EL (cell line): Measurements from ENCODE around the gene TTN.

ENCODE experiments used
- DNase-seq: peaks from one replicate; pipeline ENCODE4 v3.0.0-alpha.2; 2016

Gene TTN

GRCh38 chr2:178635897-178636296 is 171.3 kb downstream of the TTN start:
- DNase-seq, result no peak

DNA sequence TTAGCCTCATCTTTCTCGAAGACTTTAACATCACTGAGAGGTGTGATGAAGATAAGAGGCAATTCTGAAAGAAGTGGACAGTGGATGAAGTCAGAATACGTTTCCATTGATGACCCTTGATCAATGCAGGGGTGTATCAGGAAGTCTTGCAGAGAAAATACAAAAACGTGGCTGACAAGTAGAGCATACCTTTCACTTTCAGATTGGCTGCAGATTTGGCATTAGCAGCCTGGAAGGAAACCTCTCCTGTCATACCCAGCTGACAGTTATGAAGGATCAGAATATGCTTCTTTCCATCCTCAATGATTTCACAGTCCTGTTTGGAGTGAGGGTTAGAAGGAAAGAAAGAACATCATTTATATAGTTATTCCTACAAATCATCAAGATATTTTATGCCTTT is 174.5 kb downstream of the TTN start:
- no peak for DNase-seq

DNA sequence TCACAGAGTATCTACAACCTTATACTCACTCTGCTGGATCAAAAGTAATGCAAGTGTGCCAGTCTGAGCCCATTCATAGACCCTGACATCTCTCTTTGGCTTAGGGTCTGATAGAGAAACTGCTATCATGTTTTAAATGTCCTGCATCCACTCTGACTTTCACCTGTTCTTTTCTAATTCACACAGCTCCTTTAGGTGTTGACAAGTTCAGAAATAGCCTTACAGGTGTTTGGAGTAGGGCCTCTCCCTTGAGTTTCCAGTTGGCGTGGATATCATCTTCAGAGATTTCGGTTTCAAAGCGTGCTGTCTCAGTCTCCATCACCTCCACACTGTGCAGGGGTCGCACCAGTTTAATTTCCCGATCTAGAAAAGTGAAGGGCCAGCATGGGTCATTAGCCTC is 176.6 kb downstream of the TTN start:
- DNase-seq, result no peak

GRCh38 chr2:178629463-178629862 is 177.8 kb downstream of the TTN start:
- DNase-seq, result no peak

GRCh38 chr2:178628605-178629004 is 178.6 kb downstream of the TTN start:
- DNase-seq, result no peak

DNA sequence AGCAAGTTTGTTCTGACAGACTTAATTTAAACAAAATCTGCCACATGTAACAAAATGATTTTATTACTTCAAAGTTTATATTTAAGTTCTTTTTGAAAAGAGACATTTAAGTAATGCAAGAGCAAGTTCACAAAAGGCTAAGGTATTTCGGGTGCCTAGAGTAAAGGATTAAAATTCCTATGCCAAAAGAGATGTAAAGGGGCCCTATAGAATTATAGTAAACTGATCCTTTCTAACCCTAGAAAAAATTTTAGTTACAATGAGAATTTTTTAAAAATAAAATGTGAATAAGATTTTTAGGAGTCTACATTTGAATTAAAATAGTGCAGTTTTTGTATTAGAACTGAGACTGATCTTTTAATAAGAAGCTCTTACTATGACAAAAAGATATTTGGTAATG is 179.8 kb downstream of the TTN start:
- no peak for DNase-seq

DNA sequence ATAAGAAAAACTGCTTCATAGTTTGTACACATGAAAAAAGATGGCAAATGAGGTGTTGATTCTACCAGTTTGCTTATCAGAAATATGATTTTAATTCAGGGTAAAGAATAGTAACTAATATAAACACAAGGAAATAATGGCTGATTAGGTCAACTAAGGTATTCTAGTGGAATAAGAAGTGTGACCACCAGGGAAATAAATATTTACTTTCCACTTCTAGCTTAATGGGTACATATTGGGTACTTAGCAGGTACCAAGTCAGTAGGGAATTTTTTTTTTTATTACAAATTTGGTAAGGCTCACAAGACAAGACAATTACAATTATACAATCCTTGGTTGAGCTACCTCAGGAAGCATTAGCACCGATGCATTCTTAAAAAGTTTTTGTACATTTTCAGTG is 191.3 kb downstream of the TTN start:
- DNase-seq, result no peak

DNA sequence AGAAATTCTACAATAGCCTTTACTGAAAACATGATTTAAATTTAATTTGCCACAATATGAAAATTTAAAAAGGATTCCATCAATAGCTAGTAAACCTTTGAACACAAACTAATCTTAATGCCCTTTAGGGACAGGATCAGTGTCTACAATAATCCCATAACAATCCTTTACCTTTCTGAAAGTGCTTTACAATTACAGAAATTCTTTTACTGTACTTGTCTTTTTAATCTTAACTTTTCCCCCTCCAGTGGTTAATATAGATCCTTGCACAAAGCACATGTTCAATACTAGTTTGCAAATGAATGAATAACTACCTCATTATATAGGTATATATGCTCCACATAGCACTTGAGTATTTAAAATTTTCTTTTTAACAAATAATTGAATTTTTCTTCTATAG is 204.3 kb downstream of the TTN start:
- DNase-seq, result no peak

DNA sequence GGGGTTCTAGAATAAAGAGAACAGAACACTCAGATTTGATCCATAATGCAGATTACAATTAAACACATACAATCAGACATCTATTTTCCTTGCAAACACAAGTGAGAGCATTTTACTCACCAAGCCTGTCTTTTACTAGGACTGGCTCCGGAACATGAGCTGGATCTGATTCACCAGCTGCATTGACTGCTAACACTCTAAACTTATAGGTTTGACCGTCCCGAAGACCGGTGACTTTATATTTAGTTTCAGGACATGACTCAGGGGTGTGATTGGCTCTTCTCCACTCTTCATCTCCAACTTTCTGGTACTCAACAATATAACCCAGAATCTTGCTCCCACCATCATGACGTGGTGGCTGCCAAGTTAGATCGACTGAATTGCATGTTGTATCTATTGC is 214.6 kb downstream of the TTN start:
- DNase-seq, result no peak

DNA sequence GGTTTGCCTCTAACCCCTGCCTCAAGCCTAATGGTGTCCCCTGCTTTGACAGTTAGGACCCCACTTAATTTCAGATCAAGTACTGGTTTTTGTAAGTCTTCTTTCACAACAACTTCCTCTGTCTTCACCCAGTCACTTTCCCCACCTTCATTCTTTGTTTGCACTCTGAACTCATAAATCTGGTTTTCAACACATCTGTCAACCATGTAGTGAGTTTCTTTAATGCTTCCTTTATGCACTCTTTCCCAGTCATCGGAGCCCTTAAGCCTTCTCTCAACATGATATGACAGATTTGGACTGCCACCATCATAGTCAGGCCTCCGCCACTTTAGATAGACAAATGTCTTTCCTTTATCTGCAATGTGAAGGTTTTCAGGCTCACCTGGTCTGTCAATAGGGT is 217.9 kb downstream of the TTN start:
- no peak for DNase-seq

DNA sequence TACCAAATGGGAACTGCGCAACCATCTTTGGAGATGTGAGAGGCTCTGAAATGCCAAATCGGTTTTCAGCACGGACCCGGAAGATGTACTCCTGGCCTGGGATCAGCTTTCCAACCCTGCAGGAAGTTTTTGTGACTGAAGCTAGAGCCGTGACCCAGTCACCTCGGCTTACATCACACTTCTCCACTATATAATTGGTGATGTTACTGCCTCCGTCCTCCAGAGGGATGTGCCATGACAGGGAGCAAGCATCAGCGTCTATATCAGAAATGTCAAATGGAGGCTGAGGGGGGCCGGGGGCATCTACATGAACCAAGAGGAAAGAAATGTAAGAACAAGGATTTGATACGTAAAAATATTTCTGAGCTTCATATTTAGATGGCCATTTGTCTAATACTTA is 222.6 kb downstream of the TTN start:
- DNase-seq, result no peak

DNA sequence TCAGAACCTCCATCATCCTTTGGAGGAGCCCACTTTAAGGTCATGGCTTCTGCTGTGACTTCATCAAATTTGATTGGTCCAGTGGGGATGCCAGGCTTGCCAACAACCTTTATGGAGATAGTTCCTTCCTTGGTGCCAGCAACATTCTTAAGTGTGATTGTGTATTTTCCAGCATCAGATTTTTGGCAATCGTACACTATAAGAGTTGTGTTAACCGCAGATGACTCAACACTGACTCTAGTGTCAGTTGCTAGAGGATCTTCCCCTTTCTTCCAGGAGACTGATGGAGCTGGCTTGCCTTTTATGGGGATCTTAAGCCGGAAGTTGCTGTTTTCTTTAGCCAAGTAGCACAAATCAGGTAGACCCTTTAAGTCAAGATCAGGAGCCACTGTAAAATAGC is 228.2 kb downstream of the TTN start:
- DNase-seq, result peak; percentile 27

DNA sequence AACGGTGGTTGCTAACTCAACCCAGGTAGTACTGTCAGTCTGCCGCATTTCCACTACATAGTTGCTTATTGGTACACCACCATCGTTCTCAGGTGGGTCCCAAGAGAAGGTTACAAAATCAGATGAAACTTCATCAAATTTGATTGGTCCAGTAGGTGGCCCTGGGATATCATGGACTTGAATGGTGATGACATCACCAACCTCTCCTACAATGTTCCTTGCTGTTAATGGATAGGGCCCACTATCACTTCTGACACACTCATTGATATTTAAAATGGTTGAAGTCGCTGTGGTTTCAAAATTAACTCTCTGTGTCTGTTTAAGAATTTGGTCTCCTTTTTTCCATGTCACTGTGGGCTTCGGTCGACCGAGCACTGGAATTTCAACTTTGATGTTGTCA is 232.4 kb downstream of the TTN start:
- DNase-seq, result no peak

GRCh38 chr2:178568227-178568626 is 239.0 kb downstream of the TTN start:
- no peak for DNase-seq

DNA sequence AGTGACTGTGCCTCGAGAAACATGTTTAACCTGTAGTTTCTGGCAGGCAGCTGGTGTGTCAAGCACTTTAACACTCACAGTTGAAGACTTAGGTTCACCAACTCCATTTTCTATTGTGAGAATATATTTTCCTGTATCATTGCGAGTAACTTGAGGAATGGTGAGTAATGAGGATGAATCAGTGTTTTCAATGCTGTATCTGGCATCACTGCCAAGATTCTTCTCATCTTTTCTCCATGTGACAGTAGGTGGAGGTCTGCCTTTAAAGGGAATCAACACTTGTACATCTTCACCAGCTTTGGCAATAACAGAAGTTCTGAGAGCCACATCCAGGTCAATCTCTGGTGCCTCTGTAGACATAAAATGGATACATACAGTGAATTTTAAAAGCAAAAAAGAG is 254.2 kb downstream of the TTN start:
- DNase-seq, result peak; percentile 83

DNA sequence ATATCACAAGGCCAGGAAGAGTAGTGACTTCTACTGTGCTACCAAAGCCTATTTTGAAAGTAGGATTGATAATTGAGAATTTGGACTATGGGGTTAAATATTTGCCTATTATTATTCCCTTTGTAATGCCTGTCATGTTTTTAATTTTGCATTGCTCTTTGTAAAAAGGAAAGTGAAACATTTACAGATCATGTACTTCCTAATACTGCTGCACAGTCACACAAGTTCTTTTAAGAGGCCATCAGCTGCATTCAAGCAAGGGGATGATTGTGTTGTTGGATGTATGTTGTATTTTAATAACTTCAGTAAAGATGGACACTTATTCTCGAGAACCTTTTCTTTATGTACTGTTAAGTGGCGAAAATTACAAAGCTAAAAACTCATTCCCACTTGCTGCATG is 256.9 kb downstream of the TTN start:
- DNase-seq, result no peak

- DNase-seq, result no peak
Observed at GRCh38 chr2:178542569-178542968, 264.7 kb downstream of the TTN start.

- DNase-seq, result no peak
Observed at GRCh38 chr2:178542161-178542560, 265.1 kb downstream of the TTN start.

GRCh38 chr2:178536037-178536436 is 271.2 kb downstream of the TTN start:
- no peak for DNase-seq

GRCh38 chr2:178531168-178531567 is 276.1 kb downstream of the TTN start:
- no peak for DNase-seq

GRCh38 chr2:178530625-178531142 is 276.5 kb downstream of the TTN start:
- DNase-seq, result no peak

GRCh38 chr2:178530131-178530530 is 277.1 kb downstream of the TTN start:
- no peak for DNase-seq

DNA sequence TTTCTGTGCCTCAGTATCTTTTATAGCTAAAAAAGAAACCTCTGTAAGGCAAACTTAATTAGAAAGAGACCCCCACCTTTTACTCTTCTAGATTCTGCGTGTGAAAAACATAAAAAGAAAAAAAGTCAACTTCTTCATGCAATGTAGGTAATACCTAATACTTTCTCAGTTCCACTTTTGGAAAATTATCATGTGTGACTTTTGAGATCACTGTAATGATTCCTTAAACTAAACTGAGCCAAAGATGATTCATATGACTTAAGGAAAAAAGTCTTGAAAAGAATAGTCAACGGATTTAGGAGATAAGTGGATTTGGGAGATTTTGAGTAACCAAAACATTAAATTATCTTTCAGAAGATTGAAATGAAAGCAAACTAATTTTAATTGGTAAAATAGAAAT is 278.0 kb downstream of the TTN start:
- DNase-seq, result no peak

DNA sequence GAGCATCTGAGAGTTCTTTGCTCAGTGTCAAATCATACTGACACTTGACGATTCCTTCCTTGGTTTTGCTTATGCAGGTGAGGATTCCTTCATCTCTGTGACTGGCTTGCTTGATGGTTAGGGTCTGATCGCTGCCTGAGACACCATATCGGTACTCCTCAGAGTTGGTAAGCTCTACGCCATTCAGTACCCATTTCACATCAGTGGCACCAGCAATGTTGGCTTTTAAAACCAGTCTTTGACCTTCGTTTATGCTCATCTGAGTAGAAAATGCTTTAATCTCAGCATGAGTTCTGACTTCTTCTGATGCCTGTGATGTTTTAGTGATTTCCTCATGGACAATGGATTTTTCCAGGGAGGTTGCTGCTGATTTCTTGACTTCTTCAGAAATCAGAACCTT is 278.6 kb downstream of the TTN start:
- DNase-seq, result no peak

GRCh38 chr2:178527592-178527991 is 279.6 kb downstream of the TTN start:
- DNase-seq, result no peak

DNA sequence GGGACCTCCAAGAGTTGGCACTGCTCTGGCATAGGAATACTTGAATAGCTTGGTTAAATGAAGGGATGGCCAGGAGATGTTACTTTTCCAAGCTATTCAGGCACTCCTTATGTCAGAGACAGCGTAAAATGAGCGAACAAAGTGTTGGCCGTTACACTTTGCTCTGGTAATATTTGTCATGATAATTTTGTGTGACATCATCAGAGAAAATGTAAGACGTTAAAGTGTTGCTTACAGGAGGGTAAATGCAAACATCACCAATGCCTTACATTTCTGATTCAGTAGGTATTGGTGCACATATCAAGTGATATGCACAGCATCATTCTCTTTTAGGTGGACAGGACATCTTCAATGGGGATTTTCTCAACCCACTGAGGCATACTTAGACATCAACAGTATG is 281.0 kb downstream of the TTN start:
- DNase-seq, result no peak
